HEK293 (cell line): ENCODE results near the gene GRAMD4.

ENCODE experiments used
- CTCF ChIP-seq: fragments of 450-650 bp; formaldehyde crosslinking; IDR thresholded peaks from 2 replicates; pipeline ENCODE4 v1.5.1; 2016; ENCODE audit warnings: missing biosample characterization, missing genetic modification characterization
- FEZF1 ChIP-seq: fragments of 450-650 bp; formaldehyde crosslinking; IDR thresholded peaks from 2 replicates; pipeline ENCODE4 v1.5.1; 2016; ENCODE audit warnings: missing biosample characterization, missing genetic modification characterization
- PATZ1 ChIP-seq: fragments of 450-650 bp; formaldehyde crosslinking; IDR thresholded peaks from 2 replicates; pipeline ENCODE4 v1.5.1; 2016; ENCODE audit warnings: missing biosample characterization, missing genetic modification characterization
- SETDB1 ChIP-seq: IDR thresholded peaks from one replicate; pipeline ENCODE4 v1.6.1; 2017; ENCODE audit warnings: mild to moderate bottlenecking, low read length, moderate library complexity, mixed read lengths; ENCODE audit not compliant: insufficient read length
- ZBTB21 ChIP-seq: fragments of 450-650 bp; formaldehyde crosslinking; IDR thresholded peaks from 2 replicates; pipeline ENCODE4 v1.5.1; 2017; ENCODE audit warnings: missing biosample characterization, missing genetic modification characterization
- ZFP3 ChIP-seq: fragments of 450-650 bp; formaldehyde crosslinking; IDR thresholded peaks from 2 replicates; pipeline ENCODE4 v1.5.1; 2016; ENCODE audit warnings: low read depth, missing biosample characterization, missing genetic modification characterization
- ZNF274 ChIP-seq, 2 experiments: fragments of 200-500 bp in 1 of 2; fragments of 450-650 bp in 1 of 2; sonication (Bioruptor generic) in 1 of 2; formaldehyde crosslinking in 1 of 2; IDR thresholded peaks; 2 replicates each; pipeline versions ENCODE4 v1.5.1 to v1.6.1; 2014 to 2016; ENCODE audit warnings: borderline replicate concordance in 1 of 2, inconsistent platforms in 1 of 2, low read length in 1 of 2, missing biosample characterization in 1 of 2, missing genetic modification characterization in 1 of 2
- ZNF362 ChIP-seq: fragments of 450-650 bp; formaldehyde crosslinking; IDR thresholded peaks from 2 replicates; pipeline ENCODE4 v1.5.1; 2016; ENCODE audit warnings: missing biosample characterization, missing genetic modification characterization
- ZNF426 ChIP-seq: fragments of 450-650 bp; formaldehyde crosslinking; IDR thresholded peaks from 2 replicates; pipeline ENCODE4 v1.5.1; 2017; ENCODE audit warnings: missing biosample characterization, missing genetic modification characterization, mild to moderate bottlenecking, inconsistent platforms, moderate library complexity
- ZNF544 ChIP-seq: fragments of 450-650 bp; formaldehyde crosslinking; IDR thresholded peaks from 2 replicates; pipeline ENCODE4 v1.5.0; 2017; ENCODE audit warnings: missing biosample characterization, missing genetic modification characterization
- ZNF621 ChIP-seq: fragments of 450-650 bp; formaldehyde crosslinking; IDR thresholded peaks from 2 replicates; pipeline ENCODE4 v1.5.1; 2017; ENCODE audit warnings: missing biosample characterization, missing genetic modification characterization

- TF ChIP-seq SETDB1 (no peak), ZNF362 (no peak), ZNF274 (IDR thresholded peaks at IDR 0.05; ENCODE audit: low read length) (no peak), ZNF274 (tag by site-specific recombination; IDR thresholded peaks at IDR 0.05; ENCODE audit: borderline replicate concordance) (no peak), FEZF1 (tag by site-specific recombination) (no peak), ZBTB21 (no peak), PATZ1 (tag by site-specific recombination) (no peak), CTCF (tag by site-specific recombination) (no peak), ZNF426 (tag by site-specific recombination) (no peak), ZNF621 (tag by site-specific recombination) (no peak), ZNF544 (no peak), ZFP3 (tag by site-specific recombination) (no peak)
Observed at GRCh38 chr22:46714550-46714949, 94.4 kb downstream of the GRAMD4 start.
